Stimulated activated CD8-positive, alpha-beta memory T cell treated with anti-CD3 and anti-CD28 coated beads, Interleukin-2, amount 100 ng/mL, for 1 hour (primary cell): Measurements from ENCODE around the gene ZKSCAN1.
"Not testable (repeated sequence)": the region's sequence is repeated elsewhere in the genome, so short reads cannot be mapped to it uniquely, and the experiment has no call there.

Source experiments
- DNase-seq, 2 donors: peaks; one replicate each; pipeline ENCODE4 v3.0.0-alpha.2; 2020; ENCODE audit warnings: low read depth in 2 of 2

ZKSCAN1 gene

DNA sequence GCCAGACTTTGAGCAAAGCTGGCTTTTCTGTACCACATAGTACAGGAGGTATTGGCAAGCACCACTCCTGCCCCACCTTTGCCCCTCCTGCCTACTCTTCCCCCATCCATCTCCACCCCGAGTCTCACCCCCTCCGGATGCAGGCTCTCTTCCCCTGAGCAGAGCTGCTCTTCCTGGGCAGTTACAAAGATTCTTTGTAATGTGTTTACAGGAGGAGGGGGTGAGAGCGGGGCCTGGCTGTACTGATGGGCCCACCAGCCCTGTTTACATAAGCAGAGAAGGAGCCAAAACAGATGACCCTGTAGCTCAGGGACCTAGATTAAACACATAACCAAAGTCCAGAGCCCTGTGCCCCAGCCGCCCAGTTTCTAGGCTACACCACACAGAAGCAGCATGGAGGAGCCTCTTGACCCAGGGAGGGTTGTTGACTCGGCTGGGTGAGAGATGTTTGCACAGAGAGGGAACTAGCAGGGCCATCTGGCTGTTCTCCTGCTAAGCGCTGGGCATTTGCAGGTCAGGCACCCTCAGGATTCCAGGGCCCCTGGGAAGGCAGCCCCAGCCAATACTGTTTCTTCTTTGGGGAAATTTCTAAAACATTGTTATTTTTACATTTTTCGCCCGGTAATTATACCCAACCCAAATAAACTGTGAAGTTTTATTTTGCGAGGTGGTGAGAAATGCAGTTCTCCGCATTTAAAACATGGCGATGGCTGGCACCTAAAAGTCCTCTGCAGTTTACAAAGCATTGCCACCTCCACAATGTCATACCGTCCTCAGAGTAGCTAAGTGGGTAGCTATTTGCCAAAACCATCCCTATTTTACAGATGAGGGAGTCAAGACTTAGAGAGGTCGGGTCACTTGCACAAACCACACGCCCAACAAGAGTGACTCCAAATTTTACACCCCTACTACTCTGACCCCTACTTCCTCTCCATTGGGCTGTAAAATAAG lies 11.4 kb upstream of the ZKSCAN1 start:
- DNase-seq: no peak

DNA sequence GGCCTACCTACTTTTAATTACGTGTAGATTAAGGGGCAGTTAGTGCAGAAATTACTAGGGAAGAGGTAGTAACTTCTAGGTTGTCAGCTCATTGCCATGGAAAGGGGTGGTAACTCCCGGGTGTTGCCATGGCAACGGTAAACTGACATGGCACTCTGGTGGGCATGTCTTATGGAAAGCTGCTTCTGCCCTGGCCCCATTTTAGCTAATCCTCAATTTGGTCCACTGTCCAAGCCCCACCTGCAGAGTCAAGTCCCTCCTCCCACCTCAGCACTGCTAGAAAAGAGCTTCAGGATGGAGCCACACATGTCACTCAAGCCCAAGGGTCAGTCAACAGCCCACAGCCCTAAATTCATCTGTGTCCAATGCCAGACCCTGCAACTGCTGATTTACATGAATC lies 7.5 kb upstream of the ZKSCAN1 start:
- no peak for DNase-seq

DNA sequence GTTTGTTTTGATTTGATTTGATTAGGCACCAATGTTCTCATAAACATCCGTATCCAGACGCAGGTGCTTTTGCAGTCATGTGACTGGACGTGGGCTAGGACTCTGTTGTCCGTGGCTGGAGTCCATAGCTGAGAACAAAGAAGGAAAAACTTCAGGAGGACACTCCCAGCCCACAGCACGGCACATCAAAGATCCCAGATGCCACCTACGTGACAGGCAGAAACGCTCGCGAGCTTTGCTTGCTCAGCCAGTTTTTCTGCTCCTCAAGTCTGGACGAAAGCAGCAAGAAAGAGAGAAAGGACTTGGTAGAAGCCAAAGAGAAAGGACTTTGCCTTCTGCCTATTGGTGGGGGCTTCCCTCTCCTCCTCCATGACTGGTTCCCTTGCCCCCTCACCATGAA lies 6.9 kb upstream of the ZKSCAN1 start:
- no peak for DNase-seq

DNA sequence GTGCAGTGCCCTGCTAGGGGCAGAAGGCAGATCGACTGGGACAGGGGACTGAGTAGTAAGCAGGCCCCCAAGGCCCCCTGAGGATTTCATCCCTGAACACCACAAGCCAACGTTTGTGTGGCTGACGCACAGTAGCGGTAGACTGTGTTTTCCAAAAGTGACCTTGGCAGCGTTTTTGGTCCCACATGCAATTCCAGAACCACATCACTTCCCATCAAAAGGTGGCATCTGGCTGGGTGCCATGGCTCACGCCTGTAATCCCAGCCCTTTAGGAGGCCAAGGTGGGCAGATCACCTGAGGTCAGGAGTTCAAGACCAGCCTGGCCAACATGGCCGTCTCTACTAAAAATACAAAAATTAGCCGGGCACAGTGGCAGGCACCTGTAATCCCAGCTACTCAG lies 5.4 kb upstream of the ZKSCAN1 start:
- not testable (repeated sequence) for DNase-seq

DNA sequence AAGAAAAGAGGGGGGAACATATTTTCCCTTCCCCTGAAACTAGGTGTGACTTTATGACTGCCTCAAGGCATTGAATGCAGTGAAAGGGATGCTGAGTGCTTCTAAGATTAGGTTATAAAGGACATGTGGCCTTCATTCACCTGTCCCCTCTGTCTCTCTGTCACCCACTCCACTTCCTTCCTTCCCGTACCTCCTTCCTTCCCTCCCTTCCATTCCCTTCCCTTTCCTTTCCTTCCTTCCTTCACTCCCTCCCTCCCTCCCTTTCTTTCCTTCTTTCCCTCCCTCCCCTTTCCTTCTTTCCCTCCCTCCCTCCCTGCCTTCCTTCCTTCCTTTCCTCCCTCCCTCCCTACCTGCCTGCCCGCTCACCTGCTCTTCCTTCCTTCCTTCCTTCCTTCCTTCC lies 4.5 kb upstream of the ZKSCAN1 start:
- DNase-seq: no peak

DNA sequence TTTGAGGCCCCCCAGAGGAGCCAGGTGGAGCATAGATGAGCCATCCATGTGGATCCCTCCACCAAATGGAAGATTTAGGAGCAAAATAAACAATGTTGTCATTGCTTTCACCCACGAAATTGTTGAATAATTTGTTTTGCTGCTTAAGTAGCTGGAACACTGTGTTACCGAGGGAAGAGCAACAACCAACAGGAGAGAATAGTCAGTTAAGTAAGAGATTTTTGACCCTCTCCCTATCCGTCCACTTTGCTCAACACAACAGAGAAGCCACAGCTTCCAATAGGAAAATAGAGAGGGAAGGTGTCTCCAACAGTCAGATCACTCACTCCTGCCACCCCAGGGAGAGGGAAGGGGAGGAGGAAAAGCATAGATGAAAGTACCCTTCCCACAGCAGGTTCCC lies 3.9 kb upstream of the ZKSCAN1 start:
- no peak for DNase-seq

DNA sequence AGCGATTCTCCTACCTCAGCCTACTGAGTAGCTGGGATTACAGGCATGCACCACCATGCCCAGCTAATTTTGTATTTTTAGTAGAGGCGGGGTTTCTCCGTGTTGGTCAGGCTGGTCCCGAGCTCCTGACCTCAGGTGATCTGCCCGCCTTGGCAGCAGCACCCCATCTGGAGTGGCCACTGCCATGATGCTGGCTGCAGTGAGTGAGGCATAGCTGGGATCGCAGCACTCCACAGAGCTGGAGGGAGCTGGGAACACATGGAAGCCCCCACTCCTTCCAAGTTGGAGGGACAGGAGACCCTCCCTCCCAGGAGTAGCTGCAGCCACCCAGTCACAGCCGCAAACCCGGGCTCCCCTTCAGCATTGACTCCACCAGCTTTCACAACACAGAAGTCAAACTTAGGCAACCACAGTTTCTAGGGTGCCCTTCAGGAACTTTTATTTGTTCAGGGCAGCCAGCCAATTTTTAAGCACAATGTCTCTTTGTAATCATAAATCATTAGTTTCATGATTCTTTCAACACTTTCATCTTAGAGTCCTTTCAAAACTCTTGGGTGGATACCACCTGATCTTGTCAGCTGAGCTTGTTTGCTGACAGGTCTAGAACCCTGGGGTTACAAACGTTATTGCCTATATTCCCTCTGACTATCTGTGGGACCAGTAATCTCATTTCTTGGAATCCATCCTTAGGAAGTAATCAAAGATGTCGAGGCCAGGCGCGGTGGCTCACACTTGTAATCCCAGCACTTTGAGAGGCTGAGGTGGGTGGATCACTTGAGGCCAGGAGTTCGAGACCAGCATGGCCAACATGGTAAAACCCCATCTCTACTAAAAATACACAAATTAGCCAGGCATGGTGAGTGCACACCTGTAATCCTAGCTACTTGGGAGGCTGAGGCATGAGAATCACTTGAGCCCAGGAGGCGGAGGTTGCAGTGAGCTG lies 2.7 kb upstream of the ZKSCAN1 start:
- DNase-seq: not testable (repeated sequence)

DNA sequence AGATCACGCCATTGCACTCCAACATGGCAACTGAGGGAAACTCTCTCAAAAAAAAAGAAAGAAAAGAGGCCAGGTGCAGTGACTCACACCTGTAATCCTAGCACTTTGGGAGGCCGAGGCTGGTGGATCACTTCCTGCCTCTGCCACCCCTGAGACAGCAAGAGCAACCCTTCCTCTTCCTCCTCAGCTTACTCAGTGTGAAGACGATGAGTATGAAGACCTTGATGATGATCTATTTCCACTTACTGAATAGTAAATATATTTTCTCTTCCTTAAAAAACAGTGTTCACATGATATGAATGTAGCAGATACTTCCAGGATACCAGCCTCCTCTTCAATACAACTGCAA lies 2.1 kb upstream of the ZKSCAN1 start:
- DNase-seq: no peak

DNA sequence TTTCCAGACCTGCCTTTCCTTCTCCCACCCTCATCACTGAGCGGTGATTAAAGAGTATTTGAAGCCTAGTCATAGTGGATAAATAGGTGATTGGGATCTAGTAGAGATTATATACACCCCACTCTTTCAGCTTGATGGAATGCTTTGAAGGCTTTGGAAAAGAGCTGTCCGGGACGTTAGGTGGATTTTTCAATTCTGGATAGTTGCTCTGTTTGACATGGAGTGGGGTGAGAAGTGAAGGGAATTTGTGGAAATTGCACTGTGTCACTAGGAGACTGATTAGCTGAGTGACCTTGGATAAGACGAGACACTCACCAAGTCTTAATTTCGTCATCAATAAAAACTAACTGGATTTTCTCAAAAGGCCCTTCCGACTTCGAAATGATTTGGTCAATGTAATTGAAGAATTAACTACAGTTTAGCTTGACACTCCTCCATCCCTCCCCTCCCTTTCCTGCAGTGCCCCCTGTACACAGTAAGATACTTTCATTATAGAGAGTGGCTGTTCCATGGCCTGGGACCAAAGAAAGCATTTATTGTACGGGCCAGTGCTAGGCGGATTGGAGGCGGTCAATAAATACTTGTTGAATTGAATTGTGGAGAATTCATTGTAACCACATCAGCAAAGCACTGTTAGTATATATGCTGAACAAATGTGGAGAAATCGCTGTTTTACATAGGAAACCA lies 962 bp downstream of the ZKSCAN1 start:
- no peak for DNase-seq

DNA sequence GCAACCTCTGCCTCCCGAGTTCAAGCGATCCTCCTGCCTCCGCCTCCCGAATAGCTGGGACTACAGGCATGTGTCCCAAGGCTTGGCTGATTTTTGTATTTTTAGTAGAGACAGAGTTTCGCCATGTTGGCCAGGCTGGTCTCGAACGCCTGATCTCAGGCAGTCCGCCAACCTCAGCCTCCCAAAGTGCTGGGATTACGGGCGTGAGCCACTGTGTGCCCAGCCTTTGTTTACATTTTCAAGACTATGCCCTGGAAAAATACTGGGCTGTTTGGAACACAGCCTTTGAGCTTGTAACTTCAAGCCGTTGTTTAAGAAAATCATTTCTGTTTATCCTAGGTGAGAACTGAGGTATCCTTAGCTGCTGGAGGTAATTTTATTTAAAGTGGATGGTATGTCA lies 1.9 kb downstream of the ZKSCAN1 start:
- no peak for DNase-seq

DNA sequence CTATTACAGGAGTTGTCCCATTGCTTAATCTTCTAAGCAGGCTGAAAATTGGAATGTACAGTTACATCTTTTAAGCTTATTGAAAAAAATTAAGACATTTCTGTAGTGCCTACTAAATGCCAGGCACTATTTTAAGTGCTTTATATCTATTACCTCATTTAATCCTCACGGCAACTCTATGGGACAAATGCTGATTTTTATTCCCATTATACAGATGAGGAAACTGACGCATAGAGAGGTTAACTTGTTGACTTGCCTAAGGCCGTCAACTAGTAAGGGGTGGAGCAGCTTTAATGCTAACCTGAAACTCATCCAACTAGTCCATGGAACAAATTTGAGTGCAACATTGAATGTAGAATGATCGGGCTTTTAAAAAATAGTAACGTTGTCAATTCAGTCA lies 2.5 kb downstream of the ZKSCAN1 start:
- no peak for DNase-seq

DNA sequence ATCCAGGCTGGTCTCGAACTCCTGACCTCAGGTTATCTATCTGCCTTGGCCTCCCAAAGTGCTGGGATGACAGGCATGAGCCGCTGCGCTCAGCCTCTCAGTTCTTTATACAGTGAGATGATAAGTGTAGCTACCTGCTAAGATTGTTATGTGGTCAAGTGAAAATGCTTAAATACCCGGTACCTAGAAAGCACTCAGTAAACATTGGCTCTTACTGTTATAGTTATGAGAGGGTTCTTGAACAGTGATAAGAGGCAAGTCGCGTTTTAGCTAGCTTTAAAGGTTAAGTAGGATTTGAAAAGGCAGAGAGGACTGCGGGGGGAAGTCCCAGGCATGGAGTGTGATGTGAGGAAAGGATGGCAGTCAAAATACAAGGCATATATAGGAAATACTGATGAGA lies 4.5 kb downstream of the ZKSCAN1 start:
- no peak for DNase-seq

DNA sequence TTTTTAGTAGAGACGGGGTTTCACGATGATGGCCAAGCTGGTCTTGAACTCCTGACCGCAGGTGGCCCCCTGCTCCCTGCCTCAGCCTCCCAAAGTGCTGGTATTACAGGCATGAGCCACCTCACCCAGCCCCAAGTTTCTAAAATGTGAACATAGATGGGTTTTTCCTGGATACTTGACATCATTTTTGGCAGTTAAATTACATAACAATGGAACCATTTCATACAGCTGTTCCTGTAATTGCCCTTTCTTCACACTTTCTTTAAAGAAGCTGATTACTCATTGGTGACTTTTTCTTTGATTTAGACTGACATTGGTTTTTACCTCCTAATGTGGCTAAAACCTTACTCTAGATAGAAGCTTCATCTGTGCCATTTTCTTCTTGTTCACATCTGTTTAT lies 5.9 kb downstream of the ZKSCAN1 start:
- no peak for DNase-seq

DNA sequence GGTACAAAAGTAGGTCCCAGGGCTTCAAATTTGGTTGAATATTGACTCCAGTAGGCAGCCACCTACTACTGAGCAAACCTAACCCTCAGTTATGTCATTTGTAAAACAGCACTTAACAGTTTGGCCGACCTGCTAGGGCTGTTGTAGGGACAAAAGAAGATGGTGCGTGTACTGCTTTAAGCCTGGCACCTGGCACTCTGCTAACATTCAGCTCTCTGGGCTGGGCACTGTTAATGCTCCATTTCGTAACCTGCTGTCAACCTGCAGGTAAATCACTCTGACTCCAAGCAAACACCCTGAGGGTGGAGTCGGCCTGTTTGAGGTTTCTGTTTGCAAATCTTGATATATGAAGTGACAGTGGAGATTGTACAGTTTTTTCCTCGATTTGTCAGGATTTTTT lies 7.2 kb downstream of the ZKSCAN1 start:
- no peak for DNase-seq

DNA sequence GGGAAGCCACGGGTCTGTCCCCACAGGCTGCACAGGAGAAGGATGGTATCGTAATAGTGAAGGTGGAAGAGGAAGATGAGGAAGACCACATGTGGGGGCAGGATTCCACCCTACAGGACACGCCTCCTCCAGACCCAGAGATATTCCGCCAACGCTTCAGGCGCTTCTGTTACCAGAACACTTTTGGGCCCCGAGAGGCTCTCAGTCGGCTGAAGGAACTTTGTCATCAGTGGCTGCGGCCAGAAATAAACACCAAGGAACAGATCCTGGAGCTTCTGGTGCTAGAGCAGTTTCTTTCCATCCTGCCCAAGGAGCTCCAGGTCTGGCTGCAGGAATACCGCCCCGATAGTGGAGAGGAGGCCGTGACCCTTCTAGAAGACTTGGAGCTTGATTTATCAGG lies 8.1 kb downstream of the ZKSCAN1 start:
- no peak for DNase-seq

DNA sequence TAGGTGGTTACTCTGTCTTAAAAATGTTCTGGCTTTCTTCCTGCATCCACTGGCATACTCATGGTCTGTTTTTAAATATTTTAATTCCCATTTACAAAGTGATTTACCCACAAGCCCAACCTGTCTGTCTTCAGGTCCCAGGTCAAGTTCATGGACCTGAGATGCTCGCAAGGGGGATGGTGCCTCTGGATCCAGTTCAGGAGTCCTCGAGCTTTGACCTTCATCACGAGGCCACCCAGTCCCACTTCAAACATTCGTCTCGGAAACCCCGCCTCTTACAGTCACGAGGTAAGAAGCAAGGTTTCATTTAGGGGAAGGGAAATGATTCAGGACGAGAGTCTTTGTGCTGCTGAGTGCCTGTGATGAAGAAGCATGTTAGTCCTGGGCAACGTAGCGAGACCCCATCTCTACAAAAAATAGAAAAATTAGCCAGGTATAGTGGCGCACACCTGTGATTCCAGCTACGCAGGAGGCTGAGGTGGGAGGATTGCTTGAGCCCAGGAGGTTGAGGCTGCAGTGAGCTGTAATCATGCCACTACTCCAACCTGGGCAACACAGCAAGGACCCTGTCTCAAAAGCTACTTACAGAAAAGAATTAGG lies 8.7 kb downstream of the ZKSCAN1 start:
- no peak for DNase-seq

DNA sequence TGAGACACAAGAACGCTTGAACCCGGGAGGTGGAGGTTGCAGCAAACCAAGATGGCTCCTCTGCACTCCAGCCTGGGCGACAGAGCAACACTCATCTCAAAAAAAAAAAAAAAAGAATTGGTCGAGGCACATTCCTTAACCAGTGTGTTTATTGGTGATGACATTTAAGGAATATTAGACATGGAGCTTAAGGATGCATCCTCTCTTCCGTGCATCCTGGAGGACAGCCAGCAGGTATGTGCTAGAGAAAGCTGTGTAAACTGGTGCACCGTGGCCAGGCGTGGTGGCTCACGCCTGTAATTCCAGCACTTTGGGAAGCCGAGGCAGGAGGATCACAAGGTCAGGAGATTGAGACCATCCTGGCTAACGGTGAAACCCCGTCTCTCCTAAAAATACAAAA lies 11.8 kb downstream of the ZKSCAN1 start:
- DNase-seq: no peak

DNA sequence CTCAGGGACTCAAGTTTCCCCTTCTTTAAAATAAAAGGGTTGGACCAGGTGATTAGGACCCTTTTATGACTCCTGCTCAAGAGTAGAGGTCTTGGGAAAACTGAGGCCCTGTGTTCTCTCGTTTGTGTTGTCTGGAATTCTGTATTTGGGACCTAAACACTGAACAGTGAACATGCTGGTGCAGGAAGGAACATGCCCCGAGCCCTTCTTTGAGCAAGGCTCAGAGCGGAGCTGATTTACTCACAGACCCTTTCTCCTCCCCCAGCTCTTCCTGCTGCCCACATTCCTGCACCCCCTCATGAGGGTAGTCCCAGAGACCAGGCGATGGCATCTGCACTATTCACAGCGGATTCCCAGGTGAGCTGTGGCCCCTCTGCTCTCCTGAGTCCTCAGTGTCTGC lies 14.2 kb downstream of the ZKSCAN1 start:
- no peak for DNase-seq

DNA sequence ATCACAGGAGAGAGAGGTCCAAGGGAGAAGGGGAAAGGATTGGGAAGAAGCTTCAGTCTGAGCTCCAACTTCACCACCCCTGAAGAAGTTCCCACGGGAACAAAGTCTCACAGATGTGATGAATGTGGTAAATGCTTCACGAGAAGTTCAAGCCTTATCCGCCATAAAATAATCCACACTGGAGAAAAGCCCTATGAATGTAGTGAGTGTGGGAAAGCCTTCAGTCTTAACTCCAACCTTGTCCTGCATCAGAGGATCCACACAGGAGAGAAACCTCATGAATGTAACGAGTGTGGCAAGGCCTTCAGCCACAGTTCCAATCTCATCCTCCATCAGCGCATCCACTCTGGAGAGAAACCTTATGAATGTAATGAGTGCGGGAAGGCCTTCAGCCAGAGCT lies 18.1 kb downstream of the ZKSCAN1 start:
- no peak for DNase-seq

DNA sequence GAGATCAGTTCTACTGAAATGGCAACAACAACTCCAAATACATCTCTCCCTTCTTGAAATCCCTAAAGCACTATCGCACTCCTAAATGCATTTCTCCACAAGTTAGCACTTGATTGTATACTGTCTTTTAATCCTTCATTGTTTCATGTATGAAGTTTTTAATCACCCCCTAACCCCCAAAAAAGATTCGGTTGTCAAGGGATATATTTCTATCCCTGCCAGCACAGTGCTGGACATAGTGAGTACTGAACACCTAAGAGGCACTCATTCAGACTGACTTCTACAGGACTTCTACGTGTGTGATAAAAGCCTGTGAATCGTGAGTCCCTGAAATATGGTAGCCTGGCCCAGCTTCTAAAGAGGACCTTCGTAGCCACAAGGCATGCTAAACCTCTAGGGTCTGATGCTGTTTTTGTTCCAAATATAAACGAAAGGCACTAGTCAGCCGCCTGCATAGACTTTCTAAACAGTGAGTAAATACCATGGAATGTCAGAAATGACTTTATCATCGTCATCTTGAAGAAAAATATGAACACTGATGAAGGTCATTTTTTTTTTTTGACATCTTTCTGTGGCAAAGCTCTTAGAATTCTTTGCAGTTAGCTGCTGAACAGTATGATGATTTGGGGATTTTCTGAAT lies 19.6 kb downstream of the ZKSCAN1 start:
- DNase-seq: no peak

DNA sequence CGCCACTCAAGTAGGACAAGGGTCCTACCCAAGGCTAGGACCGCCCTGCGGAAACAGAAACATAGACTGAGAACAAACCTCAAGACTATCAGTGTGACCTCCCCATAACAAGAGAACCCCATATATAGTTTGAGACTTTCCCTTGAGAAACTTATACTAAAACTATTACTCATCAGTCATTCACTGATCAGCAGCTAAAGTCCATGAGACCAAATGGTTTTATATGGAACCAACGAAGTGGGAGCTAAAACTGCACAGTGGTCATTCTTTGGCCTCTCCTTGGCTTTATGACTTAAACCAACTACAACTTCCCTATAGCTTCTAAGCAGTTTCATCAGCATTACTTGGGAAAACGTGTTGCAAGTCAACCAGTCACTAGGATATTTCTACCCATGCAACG lies 20.5 kb downstream of the ZKSCAN1 start:
- DNase-seq: no peak
